ACC112 (cell line): ENCODE results near the gene WSCD2.

Source experiments
- H2AFZ ChIP-seq: fragments of 200-600 bp; sonication (generic); one replicate; pipeline ENCODE4 v1.6.0; 2017; ENCODE audit warnings: antibody characterized with exemption, low read length; ENCODE audit not compliant: unreplicated experiment
- H3K27ac ChIP-seq: fragments of 200-600 bp; sonication (generic); 2 replicates; pipeline ENCODE4 v1.5.1; 2014; ENCODE audit warnings: low read depth, mild to moderate bottlenecking, antibody characterized with exemption, low read length, moderate library complexity
- H3K27me3 ChIP-seq: fragments of 200-600 bp; sonication (generic); 2 replicates; pipeline ENCODE4 v1.6.1; 2014; ENCODE audit warnings: mild to moderate bottlenecking, antibody characterized with exemption, low read length, moderate library complexity, mixed read lengths; ENCODE audit not compliant: insufficient read depth
- H3K36me3 ChIP-seq: fragments of 200-600 bp; sonication (generic); 2 replicates; pipeline ENCODE4 v1.6.1; 2016; ENCODE audit warnings: mild to moderate bottlenecking, antibody characterized with exemption, low read length, moderate library complexity, mixed read lengths; ENCODE audit not compliant: insufficient read depth
- H3K4me1 ChIP-seq: fragments of 200-600 bp; sonication (generic); one replicate; pipeline ENCODE4 v1.6.1; 2016; ENCODE audit warnings: low read length, mixed read lengths; ENCODE audit not compliant: insufficient read depth, unreplicated experiment, control insufficient read depth
- H3K4me3 ChIP-seq: fragments of 200-600 bp; sonication (generic); 2 replicates; pipeline ENCODE4 v1.5.1; 2014; ENCODE audit warnings: mild to moderate bottlenecking, low read depth, low read length
- H3K79me2 ChIP-seq: fragments of 200-600 bp; sonication (generic); one replicate; pipeline ENCODE4 v1.6.0; 2016; ENCODE audit warnings: low read length; ENCODE audit not compliant: control insufficient read depth, unreplicated experiment, insufficient read depth

Gene WSCD2

GRCh38 chr12:108109504-108109903 is 19.6 kb upstream of the WSCD2 start:
- Histone ChIP-seq H3K27me3 (no peaks in the 10 kb centered on the region), H3K4me1 (no peaks in the 10 kb centered on the region), H3K4me3 (no peak overlapping the region), H3K36me3 (no peaks in the 10 kb centered on the region), H3K79me2 (no peaks in the 10 kb centered on the region), H2AFZ (no peak overlapping the region), H3K27ac (no peak overlapping the region)

- Histone ChIP-seq H3K36me3 (no peaks in the 10 kb centered on the region), H3K4me1 (no peaks in the 10 kb centered on the region), H3K79me2 (no peaks in the 10 kb centered on the region), H3K27ac (no peak overlapping the region), H3K27me3 (no peaks in the 10 kb centered on the region), H2AFZ (no peak overlapping the region), H3K4me3 (no peak overlapping the region)
These were observed 19.1 kb upstream of the WSCD2 start for GRCh38 chr12:108109954-108110353.

DNA sequence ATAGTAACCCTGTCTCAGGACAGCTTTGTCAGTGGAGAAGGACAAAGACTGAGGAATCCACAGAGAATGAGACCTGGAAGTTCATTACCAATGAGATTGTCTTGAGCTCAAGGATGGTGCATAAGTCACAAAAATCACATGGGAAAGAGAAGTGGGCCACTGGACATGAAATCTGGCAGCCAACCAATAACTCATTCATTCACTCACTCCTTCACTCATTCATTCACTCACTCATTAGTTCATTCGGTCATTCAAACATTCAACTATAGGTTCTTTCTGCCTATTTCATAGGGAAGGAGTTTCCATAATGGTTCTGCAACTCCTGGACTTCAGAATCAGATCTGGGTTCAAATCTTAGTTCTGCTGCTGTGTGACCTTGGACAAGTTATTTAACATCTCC is 18.2 kb upstream of the WSCD2 start:
- no peaks in the 10 kb centered on the region for H3K27me3 ChIP-seq
- no peak overlapping the region for H2AFZ ChIP-seq
- H3K36me3 ChIP-seq, result no peaks in the 10 kb centered on the region
- no peak overlapping the region for H3K4me3 ChIP-seq
- no peaks in the 10 kb centered on the region for H3K4me1 ChIP-seq
- no peaks in the 10 kb centered on the region for H3K79me2 ChIP-seq
- H3K27ac ChIP-seq, result no peak overlapping the region

GRCh38 chr12:108112832-108113556 is 16.1 kb upstream of the WSCD2 start:
- H3K4me1 ChIP-seq, result no peaks in the 10 kb centered on the region
- H3K27me3 ChIP-seq, result peaks cover 4% of the 10 kb centered on the region; the same call in 1 of the 2 replicates
- no peaks in the 10 kb centered on the region for H3K36me3 ChIP-seq
- H2AFZ ChIP-seq, result no peak overlapping the region
- no peak overlapping the region for H3K4me3 ChIP-seq
- H3K79me2 ChIP-seq, result no peaks in the 10 kb centered on the region
- H3K27ac ChIP-seq, result no peak overlapping the region

DNA sequence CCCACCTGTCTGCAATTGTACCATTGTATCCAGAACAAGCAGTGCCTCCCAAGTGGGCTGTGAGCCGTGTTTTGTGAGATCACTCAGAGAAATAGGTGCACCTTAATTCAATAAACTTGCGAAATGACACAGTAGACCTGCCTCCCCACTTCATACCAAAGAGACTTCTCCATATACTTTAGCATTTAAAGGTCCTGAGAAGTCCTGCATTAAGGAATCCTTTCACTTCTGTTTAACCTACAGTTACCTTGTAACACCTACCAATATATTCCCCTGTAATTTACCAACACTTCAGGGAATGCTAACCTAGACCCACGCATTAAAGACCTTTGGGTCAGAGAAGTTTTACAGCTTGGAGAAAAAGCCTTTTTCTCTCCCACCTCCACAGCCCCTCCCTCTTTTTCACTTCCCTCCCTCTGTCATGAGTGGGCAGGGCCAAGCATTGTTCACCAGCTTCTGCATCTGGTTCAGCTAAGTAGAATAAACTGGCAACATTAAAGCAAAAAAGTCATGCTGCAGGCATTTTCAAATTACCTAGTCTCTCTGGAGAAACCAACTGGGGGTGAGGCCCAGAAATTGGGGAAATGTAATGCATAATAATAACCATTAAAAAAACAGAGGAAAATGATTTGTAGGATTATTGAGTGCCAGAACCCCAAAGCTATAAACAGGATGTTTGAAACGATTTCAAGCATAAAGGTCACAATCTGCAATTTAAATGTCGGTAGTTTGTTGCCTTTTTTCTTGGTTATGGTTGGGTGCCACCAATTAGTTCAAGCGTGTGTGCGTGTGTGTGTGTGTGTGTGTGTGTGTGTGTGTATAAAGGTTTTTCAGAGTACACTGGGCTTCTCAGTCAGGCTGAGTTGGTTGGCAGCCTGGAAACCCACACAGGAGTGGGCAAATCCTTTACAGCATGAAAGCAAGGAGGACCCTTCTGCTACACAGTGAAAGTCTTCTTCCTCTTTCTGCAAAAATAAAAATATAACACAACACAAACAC is 13.7 kb upstream of the WSCD2 start:
- Histone ChIP-seq H3K4me3 (no peak overlapping the region), H3K27ac (no peak overlapping the region), H3K79me2 (no peaks in the 10 kb centered on the region), H2AFZ (no peak overlapping the region), H3K4me1 (no peaks in the 10 kb centered on the region), H3K36me3 (no peaks in the 10 kb centered on the region), H3K27me3 (peaks cover 4% of the 10 kb centered on the region; the same call in 1 of the 2 replicates)

GRCh38 chr12:108116254-108116653 is 12.8 kb upstream of the WSCD2 start:
- Histone ChIP-seq H3K27me3 (peaks cover 4% of the 10 kb centered on the region; the same call in 1 of the 2 replicates), H3K36me3 (no peaks in the 10 kb centered on the region), H2AFZ (no peak overlapping the region), H3K4me3 (no peak overlapping the region), H3K27ac (no peak overlapping the region), H3K79me2 (no peaks in the 10 kb centered on the region), H3K4me1 (no peaks in the 10 kb centered on the region)

DNA sequence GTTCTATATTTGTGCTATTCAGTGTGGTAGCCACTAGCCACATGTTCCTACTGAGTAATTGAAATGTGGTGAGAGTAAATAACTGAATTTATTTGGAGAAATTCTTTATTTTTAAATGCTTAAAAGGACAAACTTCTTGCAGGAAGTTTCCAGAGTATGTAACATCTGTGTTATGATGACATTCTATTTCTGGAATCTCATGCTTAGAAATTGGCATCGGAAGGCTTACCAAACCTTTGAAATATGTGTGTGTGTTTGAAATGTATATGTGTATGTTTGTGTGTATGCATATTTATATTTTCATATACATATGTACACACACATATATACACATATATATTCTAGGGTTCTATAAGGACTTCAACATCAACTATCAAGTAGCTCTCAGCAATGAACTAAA is 12.4 kb upstream of the WSCD2 start:
- no peaks in the 10 kb centered on the region for H3K36me3 ChIP-seq

DNA sequence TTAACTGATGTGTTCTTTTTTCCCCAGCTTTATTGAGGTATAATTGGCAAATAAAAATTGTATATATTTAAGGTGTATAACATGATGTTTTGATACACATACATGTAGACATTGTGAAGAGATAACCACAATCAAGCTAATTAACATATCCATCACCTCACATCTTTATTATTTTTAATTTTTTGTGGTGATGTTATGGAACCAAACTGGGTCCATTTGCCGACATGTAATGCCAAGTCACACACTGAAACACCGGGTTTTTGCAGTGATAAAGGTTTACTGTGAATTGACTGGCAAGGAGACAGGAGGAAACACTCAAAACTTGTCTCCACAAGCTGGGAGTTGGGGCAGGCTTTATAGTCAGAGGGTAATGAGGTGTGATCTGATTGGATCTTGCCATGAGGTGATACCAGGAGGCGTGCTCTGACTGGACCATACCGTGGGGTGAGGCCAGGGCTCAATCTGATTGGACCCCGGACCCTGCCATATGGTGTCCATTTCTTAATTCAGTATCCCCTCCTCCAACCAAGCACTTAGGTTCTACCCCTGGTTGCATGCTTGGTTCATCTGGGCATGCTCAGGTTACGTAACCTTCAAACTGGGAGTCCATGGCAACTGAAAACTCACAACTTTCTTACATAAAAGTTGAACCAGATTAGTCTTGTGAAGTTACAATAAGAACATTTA is 11.8 kb upstream of the WSCD2 start:
- Histone ChIP-seq H3K36me3 (no peaks in the 10 kb centered on the region), H2AFZ (no peak overlapping the region), H3K27me3 (peaks cover 4% of the 10 kb centered on the region; the same call in 1 of the 2 replicates), H3K4me1 (no peaks in the 10 kb centered on the region), H3K4me3 (no peak overlapping the region), H3K27ac (no peak overlapping the region), H3K79me2 (no peaks in the 10 kb centered on the region)

More for the DNA sequence above, 12.4 kb upstream of the WSCD2 start:
- no peak overlapping the region for H3K27ac ChIP-seq
- H3K4me3 ChIP-seq, result no peak overlapping the region
- H2AFZ ChIP-seq, result no peak overlapping the region
- no peaks in the 10 kb centered on the region for H3K4me1 ChIP-seq
- H3K79me2 ChIP-seq, result no peaks in the 10 kb centered on the region
- peaks cover 4% of the 10 kb centered on the region; the same call in 1 of the 2 replicates for H3K27me3 ChIP-seq

DNA sequence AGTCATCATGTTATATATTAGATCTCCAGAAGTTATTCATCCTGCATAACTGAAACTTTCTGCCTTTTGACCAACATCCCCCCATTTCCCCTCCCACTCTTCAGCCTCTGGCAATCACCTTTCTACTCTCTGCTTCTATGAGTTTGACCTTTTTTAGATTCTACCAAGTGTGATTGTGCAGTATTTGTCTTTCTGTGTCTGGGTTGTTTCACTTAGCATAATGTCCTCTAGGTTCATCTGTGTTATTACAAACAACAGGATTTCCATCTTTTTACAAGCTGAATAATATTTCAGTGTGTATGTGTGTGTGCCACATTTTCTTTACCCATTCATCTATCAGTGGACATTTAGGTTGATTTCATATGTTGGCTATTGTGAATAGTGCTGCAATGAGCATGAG is 11.2 kb upstream of the WSCD2 start:
- Histone ChIP-seq H3K36me3 (no peaks in the 10 kb centered on the region), H2AFZ (no peak overlapping the region), H3K4me3 (no peak overlapping the region), H3K27me3 (peaks cover 4% of the 10 kb centered on the region; the same call in 1 of the 2 replicates), H3K79me2 (no peaks in the 10 kb centered on the region), H3K27ac (no peak overlapping the region), H3K4me1 (no peaks in the 10 kb centered on the region)
